ENCODE measurements around the gene RUNDC3A. TPM values are rescaled to one million over a fixed set of nuclear protein-coding genes. Genes with fewer than 3 reads are reported as not detected.
A peak's percentile ranks its signal among the peaks of the same experiment; 100 is the strongest.
"Not testable (repeated sequence)": the region's sequence is repeated elsewhere in the genome, so short reads cannot be mapped to it uniquely, and the experiment has no call there.

RUNDC3A gene
- total RNA-seq, 8 experiments from 2014 or later, result 1.8 to 84.1 (median 49.1) TPM

DNA sequence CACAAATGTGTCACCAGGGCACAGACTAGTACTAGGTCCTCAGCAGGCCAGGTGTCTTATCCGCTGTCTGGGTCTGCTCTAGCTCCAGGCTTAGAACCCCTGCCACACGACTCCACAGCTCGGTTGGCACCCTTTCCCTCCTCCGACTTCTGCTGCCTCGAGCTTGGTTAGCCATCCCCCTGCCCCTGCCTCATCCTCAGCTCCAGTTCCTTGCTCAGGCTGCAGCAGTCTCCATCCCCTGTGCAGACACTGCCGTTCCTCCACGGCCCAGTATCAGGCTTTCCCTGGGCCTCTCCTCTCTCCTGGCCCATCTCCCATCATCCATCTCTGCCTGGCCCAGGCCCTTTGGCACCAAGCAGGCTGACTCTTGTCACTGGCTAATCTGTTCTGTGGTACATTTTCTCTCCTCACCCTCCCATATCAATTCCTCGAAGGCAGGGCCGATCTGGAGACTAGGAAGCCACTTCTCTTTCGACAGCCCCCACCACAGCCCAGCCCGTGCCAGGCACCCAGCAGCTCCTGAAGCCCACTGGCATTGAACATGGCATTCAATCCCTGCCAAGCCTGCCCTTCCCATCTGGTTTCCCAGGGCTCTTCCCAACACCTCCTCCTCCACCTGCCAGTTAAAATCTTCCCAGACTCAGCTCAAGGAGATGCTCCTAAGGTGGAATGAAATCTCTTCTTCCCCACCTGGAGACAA lies 35.3 kb downstream of the RUNDC3A start:
- WGBS, 10 experiments, result 19 to 67% (median 40%) methylated on average over 1 to 7 of the region's 11 CpGs; no CpG with 5 or more reads in 2 of the 10 experiments
- ATAC-seq (replicated peaks in 6 of 8), result no peak

DNA sequence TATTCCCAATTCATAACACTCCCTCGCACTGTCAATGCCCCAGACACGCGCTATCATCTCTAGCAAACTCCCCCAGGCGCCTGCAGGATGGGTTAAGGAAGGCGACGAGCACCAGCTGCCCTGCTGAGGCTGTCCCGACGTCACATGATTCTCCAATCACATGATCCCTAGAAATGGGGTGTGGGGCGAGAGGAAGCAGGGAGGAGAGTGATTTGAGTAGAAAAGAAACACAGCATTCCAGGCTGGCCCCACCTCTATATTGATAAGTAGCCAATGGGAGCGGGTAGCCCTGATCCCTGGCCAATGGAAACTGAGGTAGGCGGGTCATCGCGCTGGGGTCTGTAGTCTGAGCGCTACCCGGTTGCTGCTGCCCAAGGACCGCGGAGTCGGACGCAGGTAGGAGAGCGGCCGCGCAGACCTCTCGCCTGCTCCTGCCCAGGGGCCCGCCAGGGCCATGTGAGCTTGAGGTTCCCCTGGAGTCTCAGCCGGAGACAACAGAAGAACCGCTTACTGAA lies 36.6 kb downstream of the RUNDC3A start, which contains the start of gene GRN:
TSS of gene GRN (plus strand) at position 364 of the 515 bp plus-strand sequence. CDS start 3,863 bp downstream, outside the sequence.
- WGBS, 10 experiments, result 0 to 10% (median 1%) methylated on average over 2 to 9 of the region's 26 CpGs; no CpG with 5 or more reads in 6 of the 10 experiments
- H3K27ac ChIP-seq, result peak within 1 kb of the TSS; percentile 10 to 44
- in situ Hi-C loops (cut with MboI; ENCODE audit: low pct_unique_long_range_greater_than_20kb in 2 of 9, low sequenced_read_pairs in 9 of 9, unreplicated experiment in 9 of 9), result loop anchor here in 3 of 9 experiments (25.0 kb wide), 1 partner anchor 133 kb away; the partner anchor contains the start of gene UBTF (in 3 of the 3)
- peaks cover 4 to 8% of the 10 kb centered on the region in 2 donors for H3K4me1 ChIP-seq (replicated peaks in 1 of 2)
- ATAC-seq (replicated peaks in 6 of 8), result peak; percentile 93 to 99 (median 98)
- peak within 1 kb of the TSS; percentile 50 to 83 (median 62) for H3K4me3 ChIP-seq

More for the DNA sequence above, 35.3 kb downstream of the RUNDC3A start:
- Histone ChIP-seq H3K4me1 (replicated peaks in 1 of 2) (peaks cover 4 to 8% of the 10 kb centered on the region in 2 donors), H3K4me3 (no peak overlapping the region), H3K27ac (no peak overlapping the region)
- in situ Hi-C loops (cut with MboI; ENCODE audit: low pct_unique_long_range_greater_than_20kb in 2 of 9, low sequenced_read_pairs in 9 of 9, unreplicated experiment in 9 of 9), result loop anchor here in 3 of 9 experiments (25.0 kb wide), 1 partner anchor 131 kb away; the partner anchor contains the start of gene UBTF (in 3 of the 3)

DNA sequence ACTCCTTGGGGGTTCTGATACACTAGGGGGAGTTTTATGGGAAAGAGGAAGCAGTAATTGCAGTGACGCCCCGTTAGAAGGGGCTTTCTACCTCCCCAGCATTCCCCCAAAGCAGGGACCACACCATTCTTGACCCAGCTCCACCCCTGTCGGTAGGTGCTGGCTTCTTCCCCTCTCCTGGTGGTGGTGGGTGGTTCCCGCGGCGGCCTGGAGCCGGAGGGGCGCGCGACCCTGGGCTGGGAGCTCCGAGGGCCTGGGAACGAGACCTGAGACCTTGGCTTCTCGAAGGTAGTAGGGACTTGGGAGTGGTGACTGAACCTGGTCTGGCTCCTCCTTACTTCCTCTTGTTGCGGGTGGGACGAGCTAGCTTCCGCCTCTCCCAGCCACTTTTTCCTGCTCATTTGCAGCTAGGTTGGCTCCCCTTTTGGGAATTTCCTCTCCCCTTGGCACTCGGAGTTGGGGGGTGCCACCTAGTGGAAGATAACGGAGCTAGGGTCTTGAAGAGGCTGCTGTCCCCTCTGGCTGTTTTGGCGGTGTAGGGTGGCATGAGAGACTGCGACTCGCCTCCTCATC lies 37.1 kb downstream of the RUNDC3A start:
- peak overlapping the region in 1 of 2 donors; percentile 10 for H3K27ac ChIP-seq
- ATAC-seq (replicated peaks in 6 of 8), result peak; percentile 10 to 37 (median 26)
- peak overlapping the region; percentile 50 to 83 (median 62) for H3K4me3 ChIP-seq
- peaks cover 4 to 8% of the 10 kb centered on the region in 2 donors for H3K4me1 ChIP-seq (replicated peaks in 1 of 2)
- in situ Hi-C loops (cut with MboI; ENCODE audit: low pct_unique_long_range_greater_than_20kb in 2 of 9, low sequenced_read_pairs in 9 of 9, unreplicated experiment in 9 of 9), result loop anchor here in 3 of 9 experiments (25.0 kb wide), 1 partner anchor 133 kb away; the partner anchor contains the start of gene UBTF (in 3 of the 3)
- WGBS, 10 experiments, result 0 to 3% (median 0%) methylated on average over 2 to 9 of the region's 21 CpGs; no CpG with 5 or more reads in 6 of the 10 experiments

DNA sequence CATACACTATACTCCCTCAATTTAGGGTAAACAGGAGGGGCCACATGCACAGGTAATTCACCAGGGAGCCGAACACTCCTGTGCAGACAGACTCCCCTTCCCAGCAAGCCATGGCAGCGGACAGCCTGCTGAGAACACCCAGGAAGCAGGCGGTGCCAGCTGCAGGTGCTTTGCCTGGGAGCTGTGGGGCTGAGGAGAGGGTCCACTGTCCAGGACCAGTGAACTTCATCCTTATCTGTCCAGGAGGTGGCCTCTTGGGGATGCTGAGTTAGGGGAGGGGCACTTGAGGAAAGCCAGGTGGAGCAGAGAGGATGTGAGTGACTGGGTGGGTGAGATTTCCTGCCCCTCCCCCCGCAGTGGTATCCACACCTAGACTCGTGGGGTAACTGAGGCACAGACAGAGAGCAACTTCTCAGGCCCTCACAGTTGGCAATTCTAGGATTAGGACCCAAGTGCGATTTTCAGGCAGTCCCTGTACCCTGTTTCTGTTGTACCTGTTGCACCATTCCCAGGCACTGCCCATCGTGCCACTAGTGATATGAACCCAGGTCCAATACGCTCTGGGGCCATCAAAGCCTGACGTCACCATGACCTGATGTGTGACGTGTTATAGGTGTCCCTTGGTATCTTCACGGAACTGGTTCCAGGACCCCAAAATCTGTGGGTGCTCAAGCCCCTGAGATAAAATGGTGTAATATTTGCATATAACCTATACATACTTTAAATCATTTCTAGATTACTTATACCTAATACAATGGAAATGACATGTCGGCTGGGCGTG lies 37.9 kb downstream of the RUNDC3A start:
- in situ Hi-C loops (cut with MboI; ENCODE audit: low pct_unique_long_range_greater_than_20kb in 2 of 9, low sequenced_read_pairs in 9 of 9, unreplicated experiment in 9 of 9), result loop anchor here in 3 of 9 experiments (25.0 kb wide), 1 partner anchor 134 kb away; the partner anchor contains the start of gene UBTF (in 3 of the 3)
- Histone ChIP-seq H3K4me3 (peak overlapping the region; percentile 50 to 83 (median 62)), H3K27ac (no peak overlapping the region), H3K4me1 (replicated peaks in 1 of 2) (peaks cover 4 to 8% of the 10 kb centered on the region in 2 donors)
- ATAC-seq (replicated peaks in 6 of 8), result no peak
- 67 to 100% (median 74%) methylated on average over 1 to 10 of the region's 13 CpGs; no CpG with 5 or more reads in 4 of the 10 experiments for WGBS, 10 experiments

DNA sequence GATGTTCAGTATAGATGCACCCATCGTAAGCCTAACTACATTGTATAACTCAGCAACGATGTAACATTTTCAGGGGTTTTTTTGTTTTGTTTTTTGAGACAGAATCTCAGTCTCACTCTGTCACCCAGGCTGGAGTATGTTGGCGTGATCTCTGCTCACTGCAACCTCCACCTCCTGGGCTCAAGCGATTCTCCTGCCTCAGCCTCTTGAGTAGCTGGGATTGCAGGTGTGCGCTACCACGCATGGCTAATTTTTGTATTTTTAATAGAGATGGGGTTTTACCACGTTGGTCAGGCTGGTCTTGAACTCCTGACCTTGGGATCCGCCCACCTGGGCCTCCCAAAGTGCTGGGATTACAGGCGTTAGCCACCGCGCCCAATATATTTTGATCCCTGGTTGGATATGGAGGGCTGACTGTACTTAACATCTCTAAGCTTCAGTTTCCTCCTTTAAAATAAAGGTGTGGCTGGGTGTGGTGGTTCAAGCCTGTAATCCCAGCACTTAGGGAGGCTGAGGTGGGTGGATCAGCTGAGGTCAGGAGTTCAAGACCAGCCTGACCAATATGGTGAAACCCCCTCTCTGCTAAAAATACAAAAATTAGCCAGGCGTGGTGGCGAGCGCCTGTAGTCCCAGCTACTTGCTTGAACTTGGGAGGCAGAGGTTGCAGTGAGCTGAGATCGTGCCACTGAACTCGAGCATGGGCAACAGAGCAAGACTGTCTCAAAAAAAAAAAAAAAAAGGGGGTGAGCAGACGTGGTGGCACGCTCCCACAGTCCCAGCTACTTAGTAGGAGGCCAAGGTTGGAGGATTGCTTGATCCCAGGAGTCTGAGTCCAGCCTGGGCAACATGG lies 39.0 kb downstream of the RUNDC3A start:
- H3K27ac ChIP-seq, result not testable (repeated sequence)
- 20 to 100% (median 73%) methylated on average over 1 to 13 of the region's 18 CpGs for WGBS, 10 experiments
- in situ Hi-C loops (cut with MboI; ENCODE audit: low pct_unique_long_range_greater_than_20kb in 2 of 9, low sequenced_read_pairs in 9 of 9, unreplicated experiment in 9 of 9), result loop anchor here in 3 of 9 experiments (25.0 kb wide), 1 partner anchor 135 kb away; the partner anchor contains the start of gene UBTF (in 3 of the 3)

DNA sequence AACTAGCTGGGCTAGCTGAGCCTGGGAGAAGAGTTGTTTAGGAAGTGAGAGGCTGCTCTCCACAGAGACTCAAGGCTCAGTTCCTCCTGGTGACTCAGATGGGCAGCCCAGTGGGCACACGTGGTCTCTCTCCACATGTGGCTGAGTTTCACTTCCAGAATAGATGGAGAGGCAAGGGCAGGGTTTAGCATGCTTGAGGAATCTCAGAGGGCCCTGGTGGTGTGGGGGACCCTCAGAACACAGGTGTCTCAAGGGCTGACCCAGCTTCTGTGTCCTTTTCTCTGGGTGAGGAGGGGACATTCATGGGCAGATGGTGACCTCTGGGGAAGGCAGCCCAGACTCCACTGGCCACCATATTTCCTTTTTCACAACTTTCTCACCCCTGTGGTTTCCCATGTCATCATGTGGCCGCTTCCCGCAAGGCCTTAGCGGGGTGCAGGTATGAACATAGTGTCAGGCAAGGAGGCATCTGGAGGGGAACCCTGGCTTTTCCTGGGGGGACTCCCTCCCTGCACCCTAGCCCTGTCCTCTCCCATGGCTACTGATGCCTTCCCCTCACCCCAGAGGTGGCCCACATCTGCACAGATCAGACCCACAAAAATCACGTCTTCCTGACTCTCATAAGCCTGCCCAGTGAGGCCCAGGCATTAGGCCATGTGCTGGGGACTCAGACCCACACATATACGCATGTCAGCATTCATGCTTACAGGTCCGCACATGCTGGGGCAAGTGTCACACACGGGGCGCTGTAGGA lies 40.0 kb downstream of the RUNDC3A start:
- WGBS, 10 experiments, result 40 to 88% (median 67%) methylated on average over 1 to 7 of the region's 9 CpGs; no CpG with 5 or more reads in 5 of the 10 experiments
- in situ Hi-C loops (cut with MboI; ENCODE audit: low pct_unique_long_range_greater_than_20kb in 2 of 9, low sequenced_read_pairs in 9 of 9, unreplicated experiment in 9 of 9), result loop anchor here in 3 of 9 experiments (25.0 kb wide), 1 partner anchor 136 kb away; the partner anchor contains the start of gene UBTF (in 3 of the 3)

More for the DNA sequence above, 39.0 kb downstream of the RUNDC3A start:
- H3K4me3 ChIP-seq; H3K4me1 ChIP-seq (replicated peaks in 1 of 2): not testable (repeated sequence)
- peak in 1 of 8 experiments; percentile 1 for ATAC-seq (replicated peaks in 6 of 8)

DNA sequence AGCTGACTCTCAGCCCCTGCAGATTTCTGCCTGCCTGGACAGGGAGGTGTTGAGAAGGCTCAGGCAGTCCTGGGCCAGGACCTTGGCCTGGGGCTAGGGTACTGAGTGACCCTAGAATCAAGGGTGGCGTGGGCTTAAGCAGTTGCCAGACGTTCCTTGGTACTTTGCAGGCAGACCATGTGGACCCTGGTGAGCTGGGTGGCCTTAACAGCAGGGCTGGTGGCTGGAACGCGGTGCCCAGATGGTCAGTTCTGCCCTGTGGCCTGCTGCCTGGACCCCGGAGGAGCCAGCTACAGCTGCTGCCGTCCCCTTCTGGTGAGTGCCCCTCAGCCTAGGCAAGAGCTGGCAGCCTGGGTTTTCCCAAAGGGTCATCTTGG lies 40.6 kb downstream of the RUNDC3A start:
- peaks cover 8 to 15% of the 10 kb centered on the region in 2 donors for H3K4me1 ChIP-seq (replicated peaks in 1 of 2)
- H3K4me3 ChIP-seq, result no peak overlapping the region
- in situ Hi-C loops (cut with MboI; ENCODE audit: low pct_unique_long_range_greater_than_20kb in 2 of 9, low sequenced_read_pairs in 9 of 9, unreplicated experiment in 9 of 9), result loop anchor here in 3 of 9 experiments (25.0 kb wide), 1 partner anchor 137 kb away; the partner anchor contains the start of gene UBTF (in 3 of the 3)
- WGBS, 10 experiments, result 93% methylated on average over 4 of the region's 6 CpGs; no CpG with 5 or more reads in 9 of the 10 experiments
- ATAC-seq (replicated peaks in 6 of 8), result no peak
- H3K27ac ChIP-seq, result no peak overlapping the region

More for the DNA sequence above, 40.0 kb downstream of the RUNDC3A start:
- ATAC-seq (replicated peaks in 6 of 8), result peak in 2 of 8 experiments; percentile 1 to 6
- H3K4me3 ChIP-seq, result no peak overlapping the region
- H3K27ac ChIP-seq, result no peak overlapping the region
- H3K4me1 ChIP-seq (replicated peaks in 1 of 2), result peaks cover 8 to 15% of the 10 kb centered on the region in 2 donors

DNA sequence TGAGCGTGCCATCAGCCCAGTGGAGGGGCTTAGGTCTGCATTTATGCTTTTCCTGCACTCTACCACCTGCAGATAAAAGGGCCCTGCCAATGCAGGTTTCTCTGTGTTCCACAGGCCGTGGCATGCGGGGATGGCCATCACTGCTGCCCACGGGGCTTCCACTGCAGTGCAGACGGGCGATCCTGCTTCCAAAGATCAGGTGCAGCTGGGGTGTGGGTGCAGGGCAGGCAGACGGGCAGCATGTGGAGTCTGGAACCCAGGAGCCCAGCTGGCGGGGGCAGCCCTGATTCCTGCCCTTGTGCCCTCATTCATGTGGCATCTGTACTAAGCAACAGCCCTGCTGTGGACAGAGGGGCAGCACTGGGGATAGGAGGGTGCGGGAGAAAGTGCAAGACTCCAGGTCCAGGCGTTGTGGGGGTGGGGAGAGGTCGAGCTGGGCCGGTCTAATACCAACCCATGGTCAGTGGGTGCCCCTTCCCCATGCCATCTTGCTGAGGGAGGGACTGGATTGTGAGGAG lies 41.2 kb downstream of the RUNDC3A start:
- no peak for ATAC-seq (replicated peaks in 6 of 8)
- H3K4me1 ChIP-seq (replicated peaks in 1 of 2), result peaks cover 8 to 11% of the 10 kb centered on the region in 2 donors
- in situ Hi-C loops (cut with MboI; ENCODE audit: low pct_unique_long_range_greater_than_20kb in 2 of 9, low sequenced_read_pairs in 9 of 9, unreplicated experiment in 9 of 9), result loop anchor here in 3 of 9 experiments (25.0 kb wide), 1 partner anchor 137 kb away; the partner anchor contains the start of gene UBTF (in 3 of the 3)
- H3K4me3 ChIP-seq, result no peak overlapping the region
- WGBS, 10 experiments, result 78 to 100% methylated on average over 1 to 7 of the region's 12 CpGs; no CpG with 5 or more reads in 8 of the 10 experiments
- H3K27ac ChIP-seq, result no peak overlapping the region

DNA sequence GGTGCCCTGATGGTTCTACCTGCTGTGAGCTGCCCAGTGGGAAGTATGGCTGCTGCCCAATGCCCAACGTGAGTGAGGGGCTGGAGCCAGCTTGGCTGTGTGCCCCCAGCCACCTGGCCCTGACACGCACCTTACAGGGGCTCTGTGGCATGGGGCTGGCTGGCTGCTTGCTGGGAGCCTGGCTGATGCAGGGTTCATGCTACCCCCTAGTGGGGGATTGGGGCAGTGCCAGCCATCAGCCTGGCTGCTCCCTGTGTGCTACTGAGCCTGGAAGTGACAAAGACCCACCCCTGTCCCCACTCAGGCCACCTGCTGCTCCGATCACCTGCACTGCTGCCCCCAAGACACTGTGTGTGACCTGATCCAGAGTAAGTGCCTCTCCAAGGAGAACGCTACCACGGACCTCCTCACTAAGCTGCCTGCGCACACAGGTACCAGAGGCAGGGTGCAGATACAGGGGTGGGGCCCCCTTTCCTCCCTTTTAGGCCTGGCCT lies 42.4 kb downstream of the RUNDC3A start:
- 20 to 81% methylated on average over 1 to 5 of the region's 6 CpGs; no CpG with 5 or more reads in 8 of the 10 experiments for WGBS, 10 experiments
- ATAC-seq (replicated peaks in 6 of 8), result peak; percentile 12 to 86 (median 40)
- in situ Hi-C loops (cut with MboI; ENCODE audit: low pct_unique_long_range_greater_than_20kb in 2 of 9, low sequenced_read_pairs in 9 of 9, unreplicated experiment in 9 of 9), result no loop called here
- Histone ChIP-seq H3K27ac (peak overlapping the region in 1 of 2 donors; percentile 4), H3K4me1 (replicated peaks in 1 of 2) (peaks cover 8 to 10% of the 10 kb centered on the region in 2 donors), H3K4me3 (no peak overlapping the region)

DNA sequence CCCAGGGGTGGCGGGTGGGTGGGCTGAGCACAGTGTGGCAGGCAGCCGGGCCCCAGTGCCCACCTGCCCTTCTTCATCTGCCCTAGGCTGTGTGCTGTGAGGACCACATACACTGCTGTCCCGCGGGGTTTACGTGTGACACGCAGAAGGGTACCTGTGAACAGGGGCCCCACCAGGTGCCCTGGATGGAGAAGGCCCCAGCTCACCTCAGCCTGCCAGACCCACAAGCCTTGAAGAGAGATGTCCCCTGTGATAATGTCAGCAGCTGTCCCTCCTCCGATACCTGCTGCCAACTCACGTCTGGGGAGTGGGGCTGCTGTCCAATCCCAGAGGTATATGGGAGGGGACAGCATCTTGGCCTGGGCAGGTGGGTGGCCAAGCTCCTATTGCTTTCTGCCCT lies 43.1 kb downstream of the RUNDC3A start:
- in situ Hi-C loops (cut with MboI; ENCODE audit: low pct_unique_long_range_greater_than_20kb in 2 of 9, low sequenced_read_pairs in 9 of 9, unreplicated experiment in 9 of 9), result no loop called here
- Histone ChIP-seq H3K4me3 (no peak overlapping the region), H3K27ac (no peak overlapping the region), H3K4me1 (replicated peaks in 1 of 2) (peaks cover 4 to 7% of the 10 kb centered on the region in 2 donors)
- WGBS, 10 experiments, result 80 to 100% (median 80%) methylated on average over 1 to 2 of the region's 8 CpGs; no CpG with 5 or more reads in 7 of the 10 experiments
- no peak for ATAC-seq (replicated peaks in 6 of 8)
